ENCODE data around the gene TRIP11.

Gene TRIP11

GRCh38 chr14:91983588-91983987 is 56.3 kb downstream of the TRIP11 start:
- 88% methylated on average over 2 of the region's 4 CpGs; no CpG with 5 or more reads in 1 of the 2 experiments for WGBS, 2 experiments
- H3K36me3 ChIP-seq (ENCODE audit: control insufficient read depth, insufficient read depth, low read length) = peaks cover 23% of the 10 kb centered on the region
- no peak overlapping the region for H3K27ac ChIP-seq (ENCODE audit: insufficient read depth, low read depth, low read length, poor library complexity, severe bottlenecking)
- H3K9me3 ChIP-seq (ENCODE audit: control insufficient read depth, low read length) = no peaks in the 10 kb centered on the region
- H3K4me1 ChIP-seq (ENCODE audit: control insufficient read depth, insufficient read depth, low read length) = no peaks in the 10 kb centered on the region
- H3K27me3 ChIP-seq (ENCODE audit: control insufficient read depth, insufficient read depth, low read length, poor library complexity, severe bottlenecking) = no peaks in the 10 kb centered on the region
- no peak overlapping the region for H3K4me3 ChIP-seq (ENCODE audit: insufficient read depth, low read depth, low read length)

- Histone ChIP-seq H3K36me3 (ENCODE audit: control insufficient read depth, insufficient read depth, low read length) (peaks cover 4% of the 10 kb centered on the region), H3K27ac (ENCODE audit: insufficient read depth, low read depth, low read length, poor library complexity, severe bottlenecking) (no peak overlapping the region), H3K27me3 (ENCODE audit: control insufficient read depth, insufficient read depth, low read length, poor library complexity, severe bottlenecking) (no peaks in the 10 kb centered on the region), H3K9me3 (ENCODE audit: control insufficient read depth, low read length) (no peaks in the 10 kb centered on the region), H3K4me3 (ENCODE audit: insufficient read depth, low read depth, low read length) (no peak overlapping the region), H3K4me1 (ENCODE audit: control insufficient read depth, insufficient read depth, low read length) (no peaks in the 10 kb centered on the region)
These were observed 59.7 kb downstream of the TRIP11 start for GRCh38 chr14:91980157-91980556.

- Histone ChIP-seq H3K4me3 (ENCODE audit: insufficient read depth, low read depth, low read length) (no peak overlapping the region), H3K27me3 (ENCODE audit: control insufficient read depth, insufficient read depth, low read length, poor library complexity, severe bottlenecking) (no peaks in the 10 kb centered on the region), H3K36me3 (ENCODE audit: control insufficient read depth, insufficient read depth, low read length) (peaks cover 11% of the 10 kb centered on the region), H3K9me3 (ENCODE audit: control insufficient read depth, low read length) (no peaks in the 10 kb centered on the region), H3K27ac (ENCODE audit: insufficient read depth, low read depth, low read length, poor library complexity, severe bottlenecking) (no peak overlapping the region), H3K4me1 (ENCODE audit: control insufficient read depth, insufficient read depth, low read length) (no peaks in the 10 kb centered on the region)
- 94 to 98% methylated on average over 5 of the region's 5 CpGs for WGBS, 2 experiments
These were observed 62.0 kb downstream of the TRIP11 start for GRCh38 chr14:91977884-91978283.

- H3K27me3 ChIP-seq (ENCODE audit: control insufficient read depth, insufficient read depth, low read length, poor library complexity, severe bottlenecking) = no peaks in the 10 kb centered on the region
- H3K36me3 ChIP-seq (ENCODE audit: control insufficient read depth, insufficient read depth, low read length) = peaks cover 17% of the 10 kb centered on the region
- H3K4me3 ChIP-seq (ENCODE audit: insufficient read depth, low read depth, low read length) = no peak overlapping the region
- no peak overlapping the region for H3K27ac ChIP-seq (ENCODE audit: insufficient read depth, low read depth, low read length, poor library complexity, severe bottlenecking)
- H3K9me3 ChIP-seq (ENCODE audit: control insufficient read depth, low read length) = no peaks in the 10 kb centered on the region
- no peaks in the 10 kb centered on the region for H3K4me1 ChIP-seq (ENCODE audit: control insufficient read depth, insufficient read depth, low read length)
These were observed 64.1 kb downstream of the TRIP11 start for GRCh38 chr14:91975763-91976162.

- H3K4me3 ChIP-seq (ENCODE audit: insufficient read depth, low read depth, low read length) = no peak overlapping the region
- H3K9me3 ChIP-seq (ENCODE audit: control insufficient read depth, low read length) = no peaks in the 10 kb centered on the region
- H3K4me1 ChIP-seq (ENCODE audit: control insufficient read depth, insufficient read depth, low read length) = no peaks in the 10 kb centered on the region
- H3K27ac ChIP-seq (ENCODE audit: insufficient read depth, low read depth, low read length, poor library complexity, severe bottlenecking) = no peak overlapping the region
- 91 to 99% methylated on average over 2 of the region's 2 CpGs for WGBS, 2 experiments
- no peaks in the 10 kb centered on the region for H3K27me3 ChIP-seq (ENCODE audit: control insufficient read depth, insufficient read depth, low read length, poor library complexity, severe bottlenecking)
- H3K36me3 ChIP-seq (ENCODE audit: control insufficient read depth, insufficient read depth, low read length) = peaks cover 28% of the 10 kb centered on the region
These were observed 68.6 kb downstream of the TRIP11 start for GRCh38 chr14:91971188-91971778.

- no peaks in the 10 kb centered on the region for H3K27me3 ChIP-seq (ENCODE audit: control insufficient read depth, insufficient read depth, low read length, poor library complexity, severe bottlenecking)
- WGBS, 2 experiments = 95 to 98% methylated on average over 6 of the region's 6 CpGs
- peaks cover 17% of the 10 kb centered on the region for H3K36me3 ChIP-seq (ENCODE audit: control insufficient read depth, insufficient read depth, low read length)
- H3K27ac ChIP-seq (ENCODE audit: insufficient read depth, low read depth, low read length, poor library complexity, severe bottlenecking) = no peak overlapping the region
- no peaks in the 10 kb centered on the region for H3K4me1 ChIP-seq (ENCODE audit: control insufficient read depth, insufficient read depth, low read length)
- no peaks in the 10 kb centered on the region for H3K9me3 ChIP-seq (ENCODE audit: control insufficient read depth, low read length)
- H3K4me3 ChIP-seq (ENCODE audit: insufficient read depth, low read depth, low read length) = no peak overlapping the region
These were observed 71.6 kb downstream of the TRIP11 start for GRCh38 chr14:91968280-91968679.

- Histone ChIP-seq H3K9me3 (ENCODE audit: control insufficient read depth, low read length) (no peaks in the 10 kb centered on the region), H3K4me1 (ENCODE audit: control insufficient read depth, insufficient read depth, low read length) (no peaks in the 10 kb centered on the region), H3K36me3 (ENCODE audit: control insufficient read depth, insufficient read depth, low read length) (peaks cover 10% of the 10 kb centered on the region), H3K4me3 (ENCODE audit: insufficient read depth, low read depth, low read length) (no peak overlapping the region), H3K27me3 (ENCODE audit: control insufficient read depth, insufficient read depth, low read length, poor library complexity, severe bottlenecking) (no peaks in the 10 kb centered on the region), H3K27ac (ENCODE audit: insufficient read depth, low read depth, low read length, poor library complexity, severe bottlenecking) (no peak overlapping the region)
- 83 to 92% methylated on average over 4 of the region's 4 CpGs for WGBS, 2 experiments
These were observed 75.1 kb downstream of the TRIP11 start for GRCh38 chr14:91964724-91965123.

GRCh38 chr14:91964011-91964410 is 75.8 kb downstream of the TRIP11 start:
- peaks cover 6% of the 10 kb centered on the region for H3K36me3 ChIP-seq (ENCODE audit: control insufficient read depth, insufficient read depth, low read length)
- no peaks in the 10 kb centered on the region for H3K9me3 ChIP-seq (ENCODE audit: control insufficient read depth, low read length)
- WGBS, 2 experiments = no CpG with 5 or more reads among the region's 1 CpG
- H3K4me3 ChIP-seq (ENCODE audit: insufficient read depth, low read depth, low read length) = no peak overlapping the region
- no peaks in the 10 kb centered on the region for H3K27me3 ChIP-seq (ENCODE audit: control insufficient read depth, insufficient read depth, low read length, poor library complexity, severe bottlenecking)
- no peak overlapping the region for H3K27ac ChIP-seq (ENCODE audit: insufficient read depth, low read depth, low read length, poor library complexity, severe bottlenecking)
- no peaks in the 10 kb centered on the region for H3K4me1 ChIP-seq (ENCODE audit: control insufficient read depth, insufficient read depth, low read length)

- H3K4me3 ChIP-seq (ENCODE audit: insufficient read depth, low read depth, low read length) = no peak overlapping the region
- no peaks in the 10 kb centered on the region for H3K4me1 ChIP-seq (ENCODE audit: control insufficient read depth, insufficient read depth, low read length)
- H3K27me3 ChIP-seq (ENCODE audit: control insufficient read depth, insufficient read depth, low read length, poor library complexity, severe bottlenecking) = no peaks in the 10 kb centered on the region
- 95 to 97% methylated on average over 6 of the region's 6 CpGs for WGBS, 2 experiments
- H3K36me3 ChIP-seq (ENCODE audit: control insufficient read depth, insufficient read depth, low read length) = peaks cover under 1% of the 10 kb centered on the region
- H3K27ac ChIP-seq (ENCODE audit: insufficient read depth, low read depth, low read length, poor library complexity, severe bottlenecking) = no peak overlapping the region
- H3K9me3 ChIP-seq (ENCODE audit: control insufficient read depth, low read length) = no peaks in the 10 kb centered on the region
These were observed 76.4 kb downstream of the TRIP11 start for GRCh38 chr14:91963465-91963864.

- Histone ChIP-seq H3K4me3 (ENCODE audit: insufficient read depth, low read depth, low read length) (no peak overlapping the region), H3K4me1 (ENCODE audit: control insufficient read depth, insufficient read depth, low read length) (no peaks in the 10 kb centered on the region), H3K27me3 (ENCODE audit: control insufficient read depth, insufficient read depth, low read length, poor library complexity, severe bottlenecking) (no peaks in the 10 kb centered on the region), H3K36me3 (ENCODE audit: control insufficient read depth, insufficient read depth, low read length) (no peaks in the 10 kb centered on the region), H3K27ac (ENCODE audit: insufficient read depth, low read depth, low read length, poor library complexity, severe bottlenecking) (no peak overlapping the region), H3K9me3 (ENCODE audit: control insufficient read depth, low read length) (no peaks in the 10 kb centered on the region)
- WGBS, 2 experiments = 85 to 91% methylated on average over 7 to 14 of the region's 14 CpGs
These were observed 78.3 kb downstream of the TRIP11 start for GRCh38 chr14:91961297-91962220.
